ENCODE measurements around the gene CLIC6.
A peak's percentile ranks its signal among the peaks of the same experiment; 100 is the strongest.

The CLIC6 gene

GRCh38 chr21:34730194-34730593 is 61.4 kb downstream of the CLIC6 start:
- DNase-seq, result no peak

GRCh38 chr21:34730756-34731445 is 62.1 kb downstream of the CLIC6 start:
- DNase-seq, result no peak

- DNase-seq, result no peak
Observed at GRCh38 chr21:34732388-34732821, 63.6 kb downstream of the CLIC6 start.

- no peak for DNase-seq
Observed at GRCh38 chr21:34733852-34734251, 65.1 kb downstream of the CLIC6 start.

GRCh38 chr21:34734696-34735095 is 65.9 kb downstream of the CLIC6 start:
- no peak for DNase-seq

- DNase-seq, result no peak
Observed at GRCh38 chr21:34736116-34736874, 67.5 kb downstream of the CLIC6 start.

- no peak for DNase-seq
Observed at GRCh38 chr21:34737115-34737514, 68.3 kb downstream of the CLIC6 start.

- DNase-seq, result no peak
Observed at GRCh38 chr21:34740198-34740597, 71.4 kb downstream of the CLIC6 start.

- DNase-seq, result no peak
Observed at GRCh38 chr21:34743285-34743684, 74.5 kb downstream of the CLIC6 start.

GRCh38 chr21:34743831-34744230 is 75.0 kb downstream of the CLIC6 start:
- no peak for DNase-seq

- DNase-seq, result no peak
Observed at GRCh38 chr21:34744801-34745200, 76.0 kb downstream of the CLIC6 start.

- DNase-seq, result peak; percentile 93
Observed at GRCh38 chr21:34745557-34746255, 76.9 kb downstream of the CLIC6 start.

- DNase-seq, result no peak
Observed at GRCh38 chr21:34748862-34749261, 80.1 kb downstream of the CLIC6 start.

GRCh38 chr21:34754690-34755647 is 86.2 kb downstream of the CLIC6 start:
- no peak for DNase-seq

- no peak for DNase-seq
Observed at GRCh38 chr21:34761758-34762330, 93.0 kb downstream of the CLIC6 start.

GRCh38 chr21:34762786-34763185 is 94.0 kb downstream of the CLIC6 start:
- no peak for DNase-seq

GRCh38 chr21:34764715-34765284 is 96.0 kb downstream of the CLIC6 start:
- DNase-seq, result no peak

- no peak for DNase-seq
Observed at GRCh38 chr21:34765619-34766018, 96.8 kb downstream of the CLIC6 start.

GRCh38 chr21:34766862-34767261 is 98.1 kb downstream of the CLIC6 start:
- DNase-seq, result no peak

Data from eye (tissue), 1 donor.